ENCODE data around the gene GPR78.

DNA sequence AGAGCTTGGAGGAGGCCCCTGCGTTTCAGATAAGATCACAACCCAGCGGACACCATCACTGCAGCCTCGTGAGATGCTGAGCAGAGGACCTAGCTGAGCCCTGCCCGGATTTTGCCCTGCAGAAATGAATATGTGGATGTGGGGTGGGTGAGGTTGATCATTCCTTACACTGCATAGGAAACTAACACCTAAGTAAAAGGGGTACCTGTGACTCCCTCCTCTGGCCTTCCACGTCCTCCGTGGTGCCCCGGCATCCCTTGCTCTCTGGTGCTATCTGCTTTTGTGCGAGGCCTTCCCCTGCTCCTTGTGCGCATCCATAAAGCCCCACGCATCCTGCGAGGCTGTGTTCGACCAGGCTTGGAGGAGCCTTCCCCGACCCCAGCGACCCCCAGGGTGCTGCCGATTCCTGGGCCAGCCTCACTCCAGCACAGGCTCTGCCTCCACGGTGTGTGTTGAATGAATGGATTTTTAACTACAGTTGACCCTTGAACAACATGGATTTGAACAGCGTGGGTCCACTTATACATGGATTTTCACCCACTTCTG lies 25.6 kb upstream of the GPR78 start:
- TF ChIP-seq CTCF (IDR thresholded peaks at IDR 0.05; ENCODE audit: low read depth, low read length, missing input control), result no peak
- no peak for TF ChIP-seq EGR1 (IDR thresholded peaks at IDR 0.05; ENCODE audit: low read depth in 2 of 2)
